NCI-H526 (cell line): ENCODE results near the gene XPO6.

ENCODE experiments used
- DNase-seq, 2 experiments: peaks; one replicate each; lab custom pipeline; 2025; lab: John Stamatoyannopoulos, UW

Gene XPO6

DNA sequence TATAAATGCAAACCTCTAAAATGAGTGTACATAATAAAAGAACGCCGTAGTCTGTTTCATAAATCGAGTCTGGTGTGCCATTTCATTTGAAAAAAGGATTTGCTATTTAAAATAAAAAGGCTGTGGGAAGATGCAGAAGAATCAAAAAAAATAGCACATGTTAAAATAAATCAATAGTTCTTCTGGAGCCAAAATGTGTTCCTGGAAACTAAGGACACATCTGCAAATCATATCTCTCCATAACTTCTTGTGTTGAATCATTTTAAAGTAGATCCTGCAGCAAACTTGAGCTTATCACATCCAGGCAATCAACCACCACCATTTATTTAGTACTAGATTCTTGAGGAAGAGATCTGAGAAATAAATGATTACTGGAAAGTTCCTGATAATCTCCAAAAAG is 29.0 kb downstream of the XPO6 start:
- no peak for DNase-seq

DNA sequence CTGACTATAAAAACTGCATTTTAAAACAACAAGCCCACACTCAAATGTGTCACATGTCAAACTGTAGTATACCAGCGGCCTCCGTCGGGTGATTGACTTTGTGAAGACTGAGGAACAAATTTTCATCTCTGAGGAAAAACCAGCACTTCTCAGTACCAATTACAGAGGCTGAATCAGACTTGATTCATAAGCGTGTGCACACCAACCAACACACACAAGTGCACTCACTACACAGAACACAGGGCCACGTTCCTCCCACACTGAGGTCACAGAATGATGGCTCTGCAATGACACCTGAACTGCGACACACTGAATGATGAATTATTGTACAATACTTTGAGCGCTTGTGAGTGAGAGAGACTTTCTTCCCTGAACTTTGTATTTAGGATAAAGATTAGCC is 29.6 kb downstream of the XPO6 start:
- no peak for DNase-seq

DNA sequence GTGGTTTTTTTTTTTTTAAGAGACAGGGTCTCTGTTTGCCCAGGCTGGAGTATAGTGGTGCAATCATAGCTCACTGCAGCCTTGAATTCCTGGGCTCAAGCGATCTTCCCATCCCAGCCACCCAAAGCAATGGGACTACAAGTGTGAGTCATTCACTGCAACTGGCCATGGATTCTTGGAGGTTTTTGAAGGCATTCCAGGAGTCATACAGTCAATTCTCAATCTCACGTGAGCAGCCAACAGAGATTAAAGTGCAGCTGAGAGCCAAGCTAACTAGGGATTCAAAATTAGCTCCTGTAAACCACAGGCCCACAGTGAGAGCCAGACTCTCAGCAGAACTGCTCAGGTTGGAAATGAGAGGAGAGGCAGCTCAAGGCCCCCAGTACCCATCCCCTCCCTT is 30.2 kb downstream of the XPO6 start:
- DNase-seq = no peak

DNA sequence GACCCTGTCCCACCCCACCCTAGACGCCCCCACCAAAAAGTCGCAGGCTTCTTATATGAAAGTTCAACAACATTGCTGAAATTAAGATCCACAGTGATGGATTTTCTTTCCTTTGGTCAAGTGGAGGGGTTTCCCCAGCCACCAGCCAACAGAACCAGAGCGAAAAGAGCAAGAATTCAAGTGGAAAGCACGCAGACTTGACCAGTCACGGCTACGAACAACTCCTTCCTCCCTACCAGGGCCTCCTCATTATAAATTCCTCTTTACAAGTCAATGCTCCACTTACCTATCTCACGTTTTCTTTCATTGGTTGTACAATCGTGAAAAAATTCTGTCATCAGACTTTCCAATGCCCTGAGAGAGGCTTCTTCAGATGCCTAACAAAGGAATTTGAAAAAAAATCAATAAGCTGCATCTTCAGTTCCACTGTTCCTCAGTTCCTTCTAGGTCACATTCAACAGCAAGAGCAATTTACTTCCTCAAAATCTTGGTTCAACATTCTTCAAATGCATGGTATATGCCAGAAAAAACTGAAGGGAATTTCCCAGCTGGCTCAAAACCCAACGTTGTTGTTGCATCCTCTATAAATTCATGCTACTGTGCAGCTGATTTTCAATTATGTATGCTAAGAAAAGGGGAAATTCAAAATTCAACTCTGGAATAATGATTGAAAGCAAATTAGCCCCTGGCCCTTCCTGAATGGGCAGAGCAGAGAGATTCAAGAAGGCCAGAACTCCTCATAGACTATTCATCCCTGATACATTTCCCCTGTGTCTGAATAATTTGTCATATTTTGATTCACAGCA is 30.9 kb downstream of the XPO6 start:
- DNase-seq = no peak

DNA sequence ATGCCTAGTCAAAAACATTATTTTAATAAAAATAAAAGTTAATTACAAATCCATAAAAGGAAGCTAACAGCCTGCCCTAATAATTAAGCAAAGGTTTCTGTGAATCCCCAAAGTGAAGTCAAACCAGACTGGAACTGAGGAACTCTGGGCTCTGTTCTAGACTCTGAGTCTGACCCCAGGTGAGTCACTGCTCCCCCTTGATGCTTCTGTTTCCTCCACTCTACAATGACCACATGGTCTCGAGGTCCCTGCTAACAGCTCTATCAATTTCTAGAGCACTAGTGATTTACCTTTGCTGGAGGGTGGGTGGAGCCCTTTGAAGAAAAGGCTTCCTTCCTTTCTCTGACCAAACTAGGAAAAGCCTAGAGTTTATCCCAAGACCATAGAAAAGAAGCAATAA is 32.4 kb downstream of the XPO6 start:
- DNase-seq = no peak

DNA sequence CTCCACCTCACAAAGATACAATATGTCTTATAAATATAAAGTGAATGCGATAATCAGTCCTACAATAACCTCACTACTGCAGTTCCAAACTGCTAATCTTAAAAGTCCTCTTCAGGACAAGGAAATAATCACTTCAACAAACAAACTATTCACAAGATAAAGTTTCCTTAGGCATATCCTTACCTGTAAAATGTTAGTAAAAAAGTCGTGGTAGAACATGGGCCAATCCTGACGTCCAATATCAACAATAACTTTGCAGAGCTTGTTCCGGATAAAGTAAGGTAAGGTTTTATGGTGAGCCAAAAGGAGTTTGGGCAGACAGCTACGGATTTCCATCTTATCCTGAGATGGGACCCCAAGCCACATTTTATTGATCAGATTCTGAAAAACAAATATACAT is 36.0 kb downstream of the XPO6 start:
- no peak for DNase-seq

DNA sequence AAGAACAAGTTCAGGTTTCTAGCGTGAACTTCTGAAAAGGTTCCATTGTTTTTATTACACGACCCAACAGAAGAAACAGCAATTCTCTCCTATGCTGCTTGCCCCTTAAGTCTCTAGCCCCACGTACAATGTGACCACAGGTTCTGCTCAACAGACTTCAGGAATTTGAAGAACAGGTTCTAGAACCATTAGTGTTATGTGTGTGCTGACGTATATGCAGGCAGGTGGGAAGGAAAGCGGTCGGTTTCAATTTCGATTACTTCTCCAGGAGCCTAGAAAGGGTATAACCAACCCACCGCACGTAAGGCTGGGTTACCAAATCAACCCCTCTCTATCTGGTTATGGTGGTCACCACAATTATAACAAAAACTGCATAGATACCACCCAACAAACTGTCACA is 39.4 kb downstream of the XPO6 start:
- no peak for DNase-seq

DNA sequence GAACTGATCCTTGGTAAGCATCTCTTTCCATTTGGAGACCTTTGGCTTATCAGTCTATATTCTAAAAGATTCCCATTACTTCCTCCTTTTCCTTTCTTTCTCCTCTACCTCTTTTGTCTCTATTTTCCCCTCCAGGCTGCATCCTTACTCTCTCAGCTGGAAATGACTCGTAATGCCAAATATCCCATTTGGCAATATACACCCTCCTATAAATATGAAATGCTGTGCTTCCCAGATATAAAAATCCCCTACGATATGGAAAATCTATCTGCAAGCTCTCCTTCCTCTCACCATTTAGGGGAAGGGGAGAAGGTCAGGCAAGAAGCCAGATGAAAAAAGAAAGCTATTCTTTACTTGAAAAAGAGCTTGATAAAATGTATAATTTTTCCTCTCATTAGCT is 39.9 kb downstream of the XPO6 start:
- no peak for DNase-seq

DNA sequence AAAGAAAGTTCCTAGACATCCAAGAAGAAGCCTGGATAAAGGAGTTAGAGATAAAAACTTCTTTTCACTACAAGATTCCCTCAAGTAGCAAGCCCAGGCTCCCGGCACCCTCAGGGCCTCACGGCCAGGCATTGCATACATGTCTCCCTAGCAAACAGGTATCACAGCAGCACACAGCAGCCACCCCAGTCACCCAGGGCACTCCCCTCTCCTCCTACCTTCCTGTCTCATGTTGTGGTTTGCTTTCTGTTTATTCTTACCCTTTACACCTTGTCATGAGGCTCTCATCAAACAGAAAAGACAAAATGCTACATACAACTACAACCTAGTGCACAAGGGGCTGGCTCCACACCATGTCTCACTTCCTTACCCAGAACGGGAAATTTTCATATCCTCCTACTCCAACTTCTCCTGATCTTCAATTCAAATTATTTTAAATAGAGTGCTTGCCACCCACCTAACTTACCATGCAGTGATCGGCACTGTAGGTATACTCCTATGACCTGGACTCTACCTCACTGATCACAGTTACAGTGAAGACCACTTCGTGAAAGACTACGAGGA is 42.7 kb downstream of the XPO6 start:
- no peak for DNase-seq

DNA sequence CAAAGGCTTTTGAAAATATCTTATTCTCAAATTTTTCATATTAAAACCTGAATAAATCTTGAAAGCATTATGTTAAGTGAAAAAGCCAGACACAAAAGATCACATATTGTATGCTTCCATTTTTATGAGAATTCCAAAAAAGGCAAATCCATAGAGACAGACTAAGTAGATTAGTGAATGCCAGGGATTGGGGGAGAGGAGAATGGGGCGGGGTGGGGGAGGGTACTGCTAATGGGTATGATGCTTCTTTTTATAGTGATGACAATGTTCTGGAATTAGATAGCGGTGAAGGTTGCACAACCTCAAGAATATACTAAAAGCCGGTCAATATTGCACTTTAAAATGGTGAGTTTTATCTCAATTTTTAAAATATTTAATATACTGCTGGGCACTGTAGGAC is 44.0 kb downstream of the XPO6 start:
- DNase-seq = no peak

DNA sequence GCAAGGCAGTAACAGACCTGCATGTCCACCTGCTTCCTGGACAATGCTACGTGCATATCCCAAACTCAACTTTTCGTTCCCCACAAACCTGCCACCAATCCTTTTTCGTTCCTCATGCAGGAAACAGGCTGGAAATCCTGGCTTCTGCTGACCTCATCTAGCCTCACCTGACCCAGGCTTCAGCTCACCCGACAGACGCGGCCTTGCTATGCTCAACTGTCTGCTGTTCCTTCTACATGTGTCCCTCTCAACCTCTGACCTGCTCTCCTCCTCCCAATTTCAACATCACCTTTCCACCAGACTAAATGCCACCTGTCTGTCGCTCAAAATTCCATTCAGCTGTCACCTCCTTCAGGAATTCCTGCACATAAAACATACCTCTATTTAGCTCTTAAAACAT is 44.5 kb downstream of the XPO6 start:
- no peak for DNase-seq

DNA sequence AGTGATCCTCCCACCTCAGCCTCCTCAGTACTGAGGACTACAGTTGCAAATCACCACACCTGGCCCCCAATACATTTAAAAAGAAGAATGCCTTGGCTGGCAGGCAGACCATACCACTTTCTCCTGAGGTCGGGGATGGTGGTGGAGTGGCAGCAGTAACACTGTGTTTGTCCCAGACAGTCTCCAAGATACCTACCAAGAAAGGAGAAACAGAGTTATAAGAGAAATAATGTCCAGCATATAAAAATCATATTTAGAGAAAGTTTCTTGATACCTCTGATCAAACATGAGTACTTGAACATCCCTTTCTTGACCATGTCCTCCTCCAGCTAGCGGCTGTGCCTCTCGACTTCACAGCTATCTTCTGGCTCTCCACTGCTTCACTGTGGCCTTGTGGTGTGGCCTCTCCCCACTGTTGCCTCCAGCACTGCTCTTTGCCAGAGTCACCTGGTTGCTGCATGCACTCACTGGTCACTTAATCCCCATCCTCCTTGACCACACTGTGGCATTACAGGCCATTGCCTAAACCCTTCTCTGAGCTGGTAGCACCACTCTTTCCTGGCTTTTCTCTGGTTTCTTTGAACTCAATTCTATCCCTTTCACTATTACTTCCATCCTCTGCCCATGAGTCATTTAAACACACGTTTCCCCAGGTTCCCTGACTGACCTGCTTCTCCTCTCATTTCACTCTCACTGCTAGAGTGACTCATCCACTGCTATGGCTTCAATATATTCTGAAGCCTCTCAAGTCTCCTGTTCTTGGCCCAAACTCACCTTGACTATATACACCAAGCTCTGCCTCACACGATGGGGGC is 45.2 kb downstream of the XPO6 start:
- DNase-seq = no peak

DNA sequence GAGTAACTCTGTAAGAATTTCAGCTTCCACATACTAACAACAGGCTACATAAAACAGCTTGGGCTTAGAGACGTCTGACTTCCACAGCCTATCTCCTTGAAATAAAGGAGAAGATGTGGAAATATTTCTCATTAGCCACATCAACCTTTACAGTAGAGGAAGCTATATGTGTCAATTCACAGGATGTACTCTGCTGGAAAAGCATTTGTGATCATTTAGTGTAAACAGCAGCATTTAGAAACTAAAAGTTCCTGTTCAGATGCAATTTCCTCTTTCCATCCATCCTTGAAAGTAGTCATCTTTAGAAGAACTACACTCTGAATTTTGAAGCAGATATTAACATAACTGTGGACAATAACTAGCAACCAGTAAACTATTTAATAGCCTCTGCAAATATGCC is 46.2 kb downstream of the XPO6 start:
- no peak for DNase-seq

DNA sequence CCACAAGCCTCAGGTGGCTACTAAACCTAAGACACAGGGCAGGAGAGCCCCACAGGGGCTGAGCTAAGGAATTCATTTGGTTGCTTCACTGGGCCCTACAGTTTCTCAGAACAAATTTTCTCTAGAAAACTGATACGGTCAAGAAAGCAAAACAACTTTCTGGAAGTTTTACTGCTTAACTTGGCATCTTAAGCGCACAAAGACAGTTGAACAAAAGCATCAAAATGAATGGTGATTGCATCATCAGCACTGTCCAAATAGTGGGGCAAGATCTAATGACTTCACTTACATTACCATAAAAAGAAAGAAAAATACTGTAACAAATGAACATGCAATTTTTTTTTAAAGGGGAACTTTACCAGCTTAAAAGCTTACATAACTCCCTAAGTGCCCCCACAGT is 47.6 kb downstream of the XPO6 start:
- no peak for DNase-seq

DNA sequence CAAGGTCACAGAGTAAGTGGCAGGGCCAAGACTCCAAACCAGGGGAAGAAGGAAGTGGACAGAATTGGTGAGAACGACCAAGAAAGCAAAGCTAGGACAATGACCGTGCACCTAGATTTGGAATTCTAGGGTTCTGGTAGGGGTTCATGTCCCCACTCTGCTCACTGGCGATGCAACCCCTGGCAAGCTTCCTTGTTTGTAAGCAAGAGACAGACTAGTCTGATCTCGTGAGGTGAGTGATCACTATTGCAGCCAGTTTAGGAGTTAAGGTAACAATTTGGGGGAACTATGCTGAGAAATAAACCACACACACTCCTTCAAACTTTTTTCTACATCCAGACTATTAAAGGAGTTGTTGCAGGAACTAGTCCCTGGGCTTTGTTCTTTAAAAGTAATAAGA is 48.1 kb downstream of the XPO6 start:
- no peak for DNase-seq

DNA sequence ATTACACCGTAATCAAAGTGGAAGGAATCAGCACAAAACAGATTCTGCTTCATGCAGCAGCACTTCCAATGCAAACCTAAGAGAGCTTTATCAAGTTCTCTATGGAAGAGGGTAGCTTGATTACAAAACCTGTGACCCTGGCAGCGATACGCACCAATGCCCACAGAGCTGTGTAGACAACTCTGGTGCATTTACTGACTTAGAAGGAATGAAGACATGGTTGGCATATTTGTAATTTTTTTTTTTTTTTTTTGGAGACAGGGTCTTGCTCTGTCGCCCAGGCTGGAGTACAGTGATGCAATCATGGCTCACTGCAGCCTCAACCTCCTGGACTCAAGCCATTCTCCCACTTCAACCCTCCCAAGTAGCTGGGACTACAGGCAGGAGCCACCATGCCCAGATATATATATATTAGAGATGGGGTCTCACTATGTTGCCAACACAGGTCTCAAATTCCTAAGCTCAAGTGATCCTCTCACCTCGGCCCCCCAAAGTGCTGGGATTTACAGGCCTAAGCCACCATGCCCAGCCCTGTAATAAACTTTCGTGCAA is 49.4 kb downstream of the XPO6 start:
- no peak for DNase-seq

DNA sequence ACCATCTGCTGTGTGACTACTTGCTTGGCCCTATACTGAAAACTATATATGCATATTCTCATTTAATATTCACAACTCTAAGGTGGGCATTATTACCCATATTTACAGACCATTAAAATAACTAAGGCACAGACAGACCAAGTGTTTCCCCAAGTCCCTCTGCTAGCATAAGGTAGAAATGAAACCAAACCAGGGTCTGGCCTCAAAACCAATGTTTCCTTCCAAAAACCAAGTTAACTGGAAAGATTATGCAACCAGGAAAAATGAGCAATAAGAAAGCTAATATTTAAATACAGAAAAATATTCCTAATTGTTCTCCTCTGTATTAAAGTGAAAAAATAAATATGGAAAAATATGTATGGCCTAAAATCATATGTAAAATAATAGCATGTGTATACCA is 50.1 kb downstream of the XPO6 start:
- DNase-seq = no peak

DNA sequence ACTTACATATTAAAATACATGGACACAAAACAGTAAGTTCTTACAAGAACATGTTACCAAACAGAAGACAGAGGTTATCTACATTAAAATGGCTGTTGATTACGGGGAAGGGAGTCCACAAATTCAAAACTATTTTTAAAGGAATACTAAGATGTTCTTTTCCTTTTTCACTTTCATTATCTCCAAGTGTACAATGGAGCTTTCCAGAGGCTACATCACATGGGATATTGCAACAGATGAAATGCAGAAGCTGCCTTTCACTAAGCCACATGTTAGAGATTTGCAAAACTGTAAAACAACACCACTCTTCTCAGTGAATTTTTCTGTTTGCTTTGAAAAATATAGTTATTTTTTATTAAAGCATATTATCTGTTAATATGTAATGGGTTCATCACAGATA is 53.6 kb downstream of the XPO6 start:
- DNase-seq = no peak

DNA sequence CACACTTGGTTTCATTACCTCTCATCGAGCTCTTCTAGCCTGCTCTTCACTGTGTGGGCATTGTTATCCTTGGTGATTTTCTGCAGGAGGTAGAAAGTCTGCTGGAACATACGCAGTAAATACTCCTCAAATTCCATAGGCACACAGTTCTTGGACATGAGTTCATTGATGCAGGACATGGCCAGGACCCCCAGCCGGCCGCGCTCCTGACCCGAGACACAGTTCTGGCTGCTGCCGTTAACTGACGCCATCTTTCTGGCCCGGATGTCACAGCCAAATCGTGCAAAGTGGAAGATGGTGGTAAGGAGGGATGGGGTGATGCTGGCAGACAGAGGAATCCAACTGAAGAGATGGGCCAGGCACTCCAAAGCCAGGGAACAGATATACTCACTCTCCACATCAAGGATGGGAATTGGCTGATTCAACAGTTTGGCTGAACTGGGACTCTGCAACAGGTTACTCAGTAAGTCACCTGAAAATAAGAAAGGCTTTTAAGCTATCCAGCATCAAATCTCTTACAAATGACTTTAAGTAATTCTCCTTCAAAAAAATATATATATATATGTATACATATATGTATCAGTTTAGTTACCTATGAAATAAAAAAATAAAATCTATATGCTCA is 55.6 kb downstream of the XPO6 start:
- DNase-seq = no peak

DNA sequence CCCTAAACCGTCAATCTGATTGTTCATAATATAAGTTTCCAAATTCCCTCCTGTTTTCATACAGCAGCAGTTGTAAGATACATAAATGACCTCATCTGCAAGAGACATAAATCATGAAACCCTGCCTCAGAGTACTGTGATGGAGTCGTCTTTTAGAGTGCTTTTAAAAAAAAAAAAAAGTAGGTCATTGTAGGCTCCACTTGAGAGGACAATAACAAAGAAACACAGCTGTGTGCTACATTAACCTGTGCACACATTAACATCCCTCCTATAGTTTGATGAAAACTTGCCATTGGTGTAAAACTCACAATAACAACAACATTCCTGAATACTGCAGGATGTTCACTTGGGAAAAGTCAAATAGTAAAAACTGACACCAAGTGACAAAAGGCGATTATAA is 56.5 kb downstream of the XPO6 start:
- no peak for DNase-seq

DNA sequence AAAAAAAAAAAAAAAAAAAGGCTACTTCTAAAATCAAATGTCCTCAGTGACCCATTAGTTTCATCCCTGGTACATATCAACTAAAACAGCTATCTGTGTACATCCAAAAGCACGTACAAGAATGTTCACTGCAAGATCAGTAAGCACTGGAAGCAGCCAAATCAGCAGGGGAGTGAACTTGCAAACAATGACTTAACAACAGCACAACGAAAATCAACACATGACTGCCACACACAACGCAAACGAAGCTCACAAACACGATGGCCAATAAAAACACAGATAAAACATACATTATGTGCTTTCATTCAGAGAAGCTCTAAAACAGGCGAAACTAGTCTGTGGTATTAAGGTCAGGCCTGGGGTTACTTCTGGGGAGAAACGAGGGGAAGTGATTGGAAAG is 60.6 kb downstream of the XPO6 start:
- no peak for DNase-seq
